HG03064 (cell line): Measurements from ENCODE around the gene SAMD3.
"Not testable (repeated sequence)": the region's sequence is repeated elsewhere in the genome, so short reads cannot be mapped to it uniquely, and the experiment has no call there.

Experiments used
- ATAC-seq: cut with Tn5 transposase; IDR thresholded peaks from one replicate; pipeline ENCODE4 v1.9.1; 2021; ENCODE audit warnings: low read depth; ENCODE audit not compliant: unreplicated experiment

The SAMD3 gene

DNA sequence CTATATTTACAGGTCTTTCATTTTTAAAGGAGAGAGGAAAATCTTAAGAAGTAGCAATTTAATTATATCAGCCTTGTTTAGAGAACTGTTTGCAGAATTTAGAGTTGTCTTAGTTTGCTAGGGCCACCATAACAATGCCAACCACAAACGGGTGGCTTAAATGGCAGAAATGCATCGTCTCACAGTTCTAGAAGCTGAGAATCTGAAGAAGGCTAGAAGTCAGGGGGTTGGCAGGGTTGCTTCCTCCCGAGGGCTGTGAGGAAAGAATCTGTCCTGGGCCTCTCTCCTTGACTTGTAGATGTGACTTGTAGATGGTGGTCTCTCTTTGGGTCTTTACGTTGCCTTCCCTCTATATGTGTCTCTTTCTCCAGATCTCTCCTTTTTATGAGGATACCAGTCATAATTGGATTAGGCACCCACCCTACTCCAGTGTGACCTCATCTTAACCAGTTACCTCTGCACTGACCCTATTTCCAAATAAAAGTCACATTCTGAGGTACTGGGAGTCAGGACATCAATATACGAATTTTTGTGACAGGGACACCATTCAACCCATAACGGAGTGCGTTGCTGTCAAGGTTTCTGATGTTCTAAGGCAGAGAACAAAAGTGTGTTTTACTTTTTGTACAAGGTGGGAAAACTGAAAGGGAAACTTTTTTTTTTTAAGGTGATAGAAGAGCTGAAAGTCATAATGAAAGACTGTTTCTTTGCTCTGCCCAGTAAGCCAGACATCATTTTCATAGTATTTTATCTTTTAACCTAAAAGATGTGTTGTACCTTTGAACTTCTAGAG, 84.4 kb downstream of the SAMD3 start:
- ATAC-seq, result peak; percentile 87

DNA sequence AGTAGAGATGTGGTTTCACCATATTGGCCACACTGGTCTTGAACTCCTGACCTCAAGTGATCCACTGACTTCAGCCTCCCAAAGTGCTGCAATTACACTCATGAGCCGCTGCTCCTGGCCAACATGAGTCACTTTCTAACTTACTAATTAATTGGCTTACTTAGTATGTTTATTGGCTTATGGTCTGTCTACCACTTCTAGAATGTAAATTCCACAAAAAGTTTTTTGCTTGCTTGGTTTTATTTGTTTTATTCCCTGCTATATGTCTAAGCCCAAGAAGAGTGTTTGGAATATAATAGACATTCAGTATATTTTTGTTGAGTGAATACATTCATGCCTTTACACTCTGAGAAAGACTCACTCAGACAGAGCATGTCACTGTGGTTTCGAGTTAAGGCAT, 86.0 kb downstream of the SAMD3 start:
- ATAC-seq, result no peak

DNA sequence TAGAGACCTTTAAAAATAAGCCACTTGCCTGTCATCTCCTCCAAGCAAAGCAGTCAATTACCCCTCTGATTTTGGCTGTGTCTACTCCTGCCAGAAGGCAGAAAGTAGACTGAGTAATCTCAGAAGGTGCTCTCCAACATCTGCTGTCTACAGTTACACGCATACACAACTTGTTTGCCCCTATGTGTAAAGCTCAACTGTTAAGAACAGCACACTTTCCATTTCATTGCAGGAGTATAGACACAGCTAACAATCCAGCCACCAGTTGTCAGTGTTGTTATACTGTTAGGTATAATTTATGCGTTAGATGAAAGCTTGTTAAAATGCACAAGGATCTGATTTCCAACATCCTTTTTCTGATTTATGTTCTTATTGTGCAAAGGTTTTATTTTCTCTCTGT, 88.2 kb downstream of the SAMD3 start:
- ATAC-seq, result no peak

DNA sequence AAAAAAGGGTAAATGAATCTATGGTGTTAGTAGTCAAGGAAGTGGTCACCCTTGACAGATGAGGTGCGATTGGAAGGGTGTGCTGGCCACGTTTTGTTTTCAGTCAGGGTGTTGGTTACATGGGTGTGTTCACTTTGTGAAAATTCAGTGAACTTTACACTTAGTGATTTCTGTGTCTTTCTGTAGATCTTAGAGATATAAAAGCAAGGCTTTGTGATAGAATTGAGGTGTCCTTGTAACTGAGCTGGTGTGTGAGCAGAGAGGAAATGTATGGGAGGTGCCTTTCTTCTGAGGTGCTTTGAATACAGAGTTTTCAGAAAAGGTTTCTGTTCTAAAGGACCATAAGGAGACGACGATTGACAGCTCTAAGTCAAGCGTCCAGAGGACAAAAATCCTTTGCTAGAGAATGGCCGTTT, 90.5 kb downstream of the SAMD3 start:
- ATAC-seq, result peak; percentile 82

DNA sequence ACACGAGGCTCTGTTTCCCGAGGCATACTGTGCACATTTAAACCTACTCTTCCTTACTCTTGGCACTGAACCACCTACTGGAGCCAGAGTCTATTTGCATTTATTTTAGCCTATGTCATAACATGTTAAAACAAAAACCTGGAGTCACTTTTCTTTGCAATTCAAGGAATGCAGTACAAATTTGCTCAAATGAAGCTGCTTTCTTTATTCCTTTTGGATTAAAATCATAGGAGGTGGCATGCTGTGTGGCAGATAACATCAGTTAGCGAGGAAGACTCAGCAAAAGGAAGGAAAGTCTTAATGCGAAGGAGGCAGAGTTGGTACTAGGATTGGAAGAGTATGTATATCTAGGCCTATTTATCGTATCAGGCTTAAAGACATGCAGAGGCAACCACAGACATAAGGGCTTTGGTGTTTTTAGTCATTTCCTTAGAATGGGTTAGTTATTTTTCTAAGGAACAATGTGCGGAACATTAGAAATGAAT, 92.9 kb downstream of the SAMD3 start:
- ATAC-seq, result no peak

DNA sequence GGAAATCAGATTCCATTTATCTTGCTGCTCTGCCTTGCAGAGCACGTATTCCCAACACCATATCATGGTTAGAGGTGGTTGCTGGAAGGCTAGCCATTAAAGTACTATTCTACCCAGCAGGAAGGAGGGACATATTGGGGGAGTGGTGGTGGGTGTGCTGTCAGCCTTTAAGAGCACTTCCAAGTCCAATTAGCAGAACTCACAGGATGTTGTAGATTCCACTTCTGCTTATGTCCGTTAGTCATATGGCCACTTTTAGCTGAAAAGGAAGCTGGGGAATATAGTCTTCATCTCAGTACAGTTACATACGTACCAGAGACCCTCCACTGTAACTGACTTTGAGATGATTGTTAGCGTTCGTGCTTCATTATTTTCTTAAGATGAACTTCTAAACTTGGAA, 94.4 kb downstream of the SAMD3 start:
- no peak for ATAC-seq

DNA sequence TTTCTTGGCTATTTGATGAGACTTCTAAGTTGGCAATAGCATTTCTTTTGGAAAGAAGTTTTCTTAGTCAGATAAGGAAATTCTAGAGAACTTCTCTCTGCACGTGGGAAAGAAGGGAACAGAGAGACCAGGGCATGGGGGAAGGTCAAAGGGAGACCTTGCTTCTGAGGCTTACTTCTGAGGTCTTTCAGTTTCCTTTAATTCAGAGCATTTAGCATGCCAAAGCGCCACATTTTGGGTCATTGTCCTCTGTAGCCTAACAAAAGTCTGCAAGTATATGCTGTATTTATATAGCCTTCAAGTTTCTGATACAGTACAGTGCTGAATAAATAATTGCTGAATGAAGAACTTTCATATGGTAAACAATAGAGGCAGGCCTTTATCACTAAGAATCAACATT, 95.6 kb downstream of the SAMD3 start:
- ATAC-seq, result no peak

DNA sequence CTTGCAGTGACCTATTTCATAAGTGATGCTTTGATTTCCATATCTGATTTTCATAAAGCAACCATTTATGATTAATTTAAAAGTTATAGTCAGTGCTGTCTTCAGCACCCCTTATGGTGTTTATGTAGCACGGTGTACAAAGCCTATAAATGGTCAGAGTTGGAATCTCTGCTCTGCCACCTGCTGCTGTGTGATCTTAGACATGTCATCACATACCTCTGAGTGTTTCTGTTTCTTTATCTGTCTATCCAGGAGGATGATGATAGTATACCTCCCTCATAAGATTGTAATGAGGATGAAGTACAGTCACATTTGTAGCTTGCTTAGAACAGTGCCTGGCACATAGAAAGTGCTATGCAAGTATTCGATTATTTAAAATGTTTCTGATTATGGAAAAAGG, 100.5 kb downstream of the SAMD3 start:
- ATAC-seq, result no peak

DNA sequence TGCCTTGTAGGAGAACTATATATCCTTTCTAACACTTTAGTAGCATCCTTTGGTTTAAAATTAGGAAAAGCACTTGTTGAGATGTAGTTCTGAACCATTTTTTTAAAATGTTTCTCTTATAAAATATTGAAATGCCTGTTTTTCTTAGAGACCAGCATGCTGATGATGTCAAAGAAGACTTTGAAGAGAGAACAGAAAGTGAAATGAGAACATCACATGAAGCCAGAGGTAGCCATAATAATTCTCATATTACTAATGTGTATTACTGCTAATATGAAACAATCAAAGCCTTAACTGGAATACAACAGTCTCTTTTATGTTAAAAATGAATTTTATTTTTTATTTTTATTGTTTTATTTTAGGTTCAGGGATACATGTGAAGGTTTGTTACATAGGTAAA, 102.0 kb downstream of the SAMD3 start:
- ATAC-seq, result no peak

DNA sequence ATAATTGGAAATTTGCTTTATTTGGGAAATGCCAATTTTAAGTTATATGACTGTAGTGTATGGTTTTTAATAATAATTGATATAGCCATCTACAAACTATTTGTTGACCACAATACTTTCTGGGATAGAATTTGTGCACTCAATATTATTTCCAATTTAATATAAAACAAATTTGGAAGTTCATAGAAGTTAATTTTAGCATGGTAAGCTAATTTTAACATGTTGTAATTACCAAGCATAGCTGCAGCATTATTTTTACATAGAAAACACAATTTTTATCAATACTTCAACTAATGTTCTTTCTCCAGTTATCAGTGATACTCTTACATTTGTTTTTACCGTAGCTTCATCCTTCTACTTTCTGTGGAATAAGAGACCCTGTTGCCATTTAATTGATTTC, 103.5 kb downstream of the SAMD3 start:
- no peak for ATAC-seq

DNA sequence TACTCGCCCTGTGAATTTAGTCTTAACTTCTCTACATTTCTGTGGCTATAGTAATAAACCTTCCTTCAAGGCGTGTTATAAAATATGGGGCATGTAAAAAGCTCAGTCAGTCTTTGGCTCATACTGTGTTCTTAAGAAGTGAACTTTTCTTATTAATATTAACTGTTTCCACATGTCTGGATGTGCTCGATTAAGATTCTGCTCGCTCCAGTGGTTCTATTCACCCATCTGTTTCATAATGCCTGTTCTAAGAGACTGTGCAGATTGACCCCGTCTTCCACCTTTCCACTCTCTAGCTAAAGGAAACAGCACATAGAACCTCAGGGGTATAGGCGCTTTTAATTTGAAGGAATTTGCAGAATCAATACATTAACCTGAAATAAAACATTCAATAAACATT, 104.5 kb downstream of the SAMD3 start:
- ATAC-seq, result no peak

DNA sequence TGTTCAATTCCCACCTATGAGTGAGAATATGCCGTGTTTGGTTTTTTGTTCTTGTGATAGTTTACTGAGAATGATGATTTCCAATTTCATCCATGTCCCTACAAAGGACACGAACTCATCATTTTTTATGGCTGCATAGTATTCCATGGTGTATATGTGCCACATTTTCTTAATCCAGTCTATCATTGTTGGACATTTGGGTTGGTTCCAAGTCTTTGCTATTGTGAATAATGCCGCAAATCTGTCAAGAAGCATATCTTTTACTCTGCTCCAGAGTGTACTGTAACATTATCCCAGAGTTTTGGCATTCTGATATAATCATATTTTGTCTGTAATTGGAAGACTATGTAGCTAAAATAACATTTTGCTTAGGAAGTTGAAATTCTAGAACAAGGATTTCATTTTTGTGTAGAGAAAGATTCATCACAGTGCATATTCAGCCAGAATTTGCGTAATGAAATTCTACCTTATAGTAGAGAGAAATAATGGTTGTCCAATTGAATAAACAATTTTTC, 105.5 kb downstream of the SAMD3 start:
- not testable (repeated sequence) for ATAC-seq

DNA sequence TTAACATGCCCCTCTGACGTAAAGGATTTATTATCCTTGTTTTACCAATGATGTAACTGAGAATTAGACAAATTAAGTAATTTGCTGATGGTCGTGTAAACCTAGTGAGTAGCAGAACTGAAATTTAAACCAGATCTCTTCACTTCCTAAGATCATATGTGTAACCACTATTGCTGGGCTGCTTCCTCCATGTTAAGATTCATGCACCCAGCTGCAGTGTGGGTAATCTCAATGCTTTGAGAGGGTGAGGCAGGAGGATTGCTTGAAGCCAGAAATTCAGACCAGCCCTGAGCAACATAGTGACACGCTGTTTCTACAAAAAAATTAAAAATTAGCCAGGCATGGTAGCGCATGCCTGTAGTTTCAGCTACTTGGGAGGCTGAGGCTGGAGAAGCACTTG, 106.5 kb downstream of the SAMD3 start:
- no peak for ATAC-seq

DNA sequence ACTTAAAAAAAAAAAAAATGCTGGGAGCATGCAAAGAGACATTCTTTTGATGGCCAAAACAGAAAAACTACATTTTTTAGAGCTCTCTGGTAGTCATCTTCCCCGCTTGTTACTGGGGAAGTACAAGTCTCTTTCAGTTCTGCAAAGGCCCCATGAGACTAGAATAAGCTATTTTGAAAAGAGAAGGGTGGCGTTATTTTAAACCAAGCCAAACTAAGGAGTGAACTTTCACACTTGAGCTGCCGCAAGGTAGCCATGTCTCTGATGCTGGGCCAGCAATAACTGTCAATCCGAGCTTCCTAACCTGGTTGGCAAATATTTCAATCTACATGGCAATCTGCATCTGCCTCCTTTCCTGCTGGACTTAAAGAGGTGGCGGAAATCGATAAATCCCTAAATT, 107.7 kb downstream of the SAMD3 start:
- ATAC-seq, result peak; percentile 92

DNA sequence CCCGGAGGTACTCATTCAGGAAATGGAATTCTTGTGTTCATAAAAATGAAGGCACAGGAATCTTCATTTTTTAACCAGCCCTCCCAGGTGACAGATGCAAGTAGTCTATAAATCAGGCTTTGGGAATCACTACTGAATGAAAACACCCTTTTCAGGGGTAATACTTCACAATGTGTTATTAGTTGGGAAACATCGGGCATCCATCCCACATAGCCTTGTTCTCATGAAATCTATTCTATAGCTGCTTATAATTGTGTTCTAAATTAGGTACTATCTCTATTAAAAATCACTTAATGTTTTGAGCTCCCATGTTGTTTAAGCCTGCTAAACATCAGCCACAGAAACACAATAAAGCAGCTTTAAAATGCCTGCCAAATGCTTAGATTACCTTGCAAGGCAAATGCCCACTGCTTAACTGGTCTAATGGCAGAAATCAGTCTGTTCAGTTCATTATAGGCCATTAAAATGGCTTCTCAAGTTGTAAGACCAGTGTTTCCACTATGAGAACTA, 109.5 kb downstream of the SAMD3 start:
- no peak for ATAC-seq

DNA sequence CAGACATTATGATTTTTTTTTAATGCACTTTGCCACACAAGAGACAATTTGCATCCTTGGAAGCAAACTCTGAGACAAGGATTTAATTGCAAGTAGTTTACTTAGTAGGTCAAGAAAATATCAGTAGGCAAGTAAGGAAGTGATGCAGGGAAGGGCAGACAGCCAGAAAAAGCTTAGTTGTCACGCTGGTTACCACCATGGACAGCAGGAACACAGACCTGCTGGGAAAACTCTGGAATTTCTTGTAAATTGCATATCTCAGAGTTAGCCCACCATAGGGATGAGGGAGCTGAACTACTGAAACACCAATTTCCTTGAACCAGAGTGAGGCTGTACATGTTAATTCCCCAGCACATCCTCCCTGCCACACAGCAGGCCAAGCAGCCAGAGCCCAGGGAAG, 111.7 kb downstream of the SAMD3 start:
- ATAC-seq, result no peak

DNA sequence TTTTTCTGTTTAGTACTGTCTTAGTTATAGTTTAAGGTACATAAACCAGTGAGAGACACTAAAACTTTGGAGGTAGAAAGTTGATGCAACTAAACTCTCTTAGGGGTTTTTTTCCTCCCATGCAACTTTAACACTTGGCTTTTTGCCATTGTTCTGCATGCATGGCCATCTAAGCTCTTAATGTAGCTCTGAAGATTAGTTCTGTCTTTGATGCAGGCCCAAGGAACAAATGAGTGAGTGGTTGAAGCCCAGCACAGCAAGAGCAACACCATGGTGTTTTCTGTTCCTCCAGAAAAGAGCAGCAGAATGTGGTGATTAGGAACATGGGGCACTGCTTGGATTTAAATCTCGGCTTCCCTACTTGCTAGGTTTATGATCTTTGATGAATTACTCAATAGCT, 115.0 kb downstream of the SAMD3 start:
- no peak for ATAC-seq

DNA sequence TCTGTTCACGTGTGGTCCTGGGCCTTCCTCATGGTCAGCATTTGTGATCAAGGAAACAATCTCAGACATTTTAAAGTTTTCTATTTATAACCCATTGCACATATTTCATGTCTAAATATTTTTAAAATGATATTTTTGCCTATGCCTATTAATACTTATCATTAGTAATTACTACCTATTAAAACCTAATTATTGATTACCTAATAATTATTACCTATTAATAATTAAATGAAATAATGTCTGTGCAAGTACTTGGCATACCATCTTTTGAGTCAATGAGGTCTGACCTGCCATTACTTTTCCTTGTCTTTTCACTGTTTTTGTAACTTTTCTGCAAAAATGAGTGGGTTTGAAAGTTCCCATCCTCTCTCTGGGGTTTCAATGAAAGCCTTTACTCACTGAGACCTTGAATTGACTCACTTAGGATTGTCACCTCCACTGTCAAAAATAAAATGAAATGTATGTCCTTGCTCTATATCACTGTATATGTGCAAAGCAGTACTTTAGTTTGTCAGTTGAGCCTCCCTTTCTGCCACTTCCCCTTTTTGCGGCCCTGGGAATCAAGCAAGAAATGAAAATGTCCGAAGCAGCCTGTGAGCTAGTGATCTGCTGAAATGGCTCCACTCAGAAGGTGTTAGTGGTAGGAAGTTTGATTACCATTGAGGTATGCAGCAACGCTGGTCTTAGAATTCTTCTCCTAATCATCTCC, 116.6 kb downstream of the SAMD3 start:
- ATAC-seq, result peak; percentile 91

DNA sequence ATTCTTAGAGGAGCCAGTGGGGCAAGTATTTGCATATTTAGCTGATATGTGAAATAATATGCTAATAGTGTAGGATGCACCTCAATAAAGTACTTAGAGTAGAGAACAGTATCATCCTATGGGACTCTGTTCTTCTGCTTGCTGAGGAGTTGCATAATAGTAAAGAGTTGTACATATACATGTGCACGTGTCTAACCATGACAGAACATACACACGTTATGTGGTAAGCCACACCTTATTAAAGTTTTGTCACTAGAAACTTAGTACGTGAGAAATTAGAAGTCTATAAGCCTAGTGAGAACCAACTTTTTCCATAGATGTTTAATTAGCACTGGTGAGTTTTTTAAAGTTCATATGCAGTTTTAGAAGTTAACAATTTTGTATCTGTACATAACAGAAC, 123.6 kb downstream of the SAMD3 start:
- ATAC-seq, result no peak

DNA sequence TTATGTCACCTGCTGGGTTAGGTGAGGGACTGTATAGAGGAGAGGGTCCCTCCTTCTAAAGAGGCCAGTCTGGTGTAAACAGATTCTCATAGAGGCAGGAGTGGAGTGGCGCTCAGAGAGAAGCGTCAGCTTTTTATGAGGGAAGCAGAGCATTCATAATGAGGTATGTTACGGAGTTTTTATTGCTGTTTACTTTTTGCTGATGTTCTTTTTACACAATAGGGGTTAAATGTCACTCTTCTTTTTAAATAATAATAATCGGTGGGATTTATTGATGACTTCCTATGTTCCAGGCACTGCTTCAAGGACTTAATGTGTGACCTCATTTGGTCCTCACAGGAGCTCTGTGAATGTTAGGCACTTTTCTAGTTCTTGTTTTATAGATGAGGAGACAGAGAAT, 124.4 kb downstream of the SAMD3 start:
- ATAC-seq, result no peak
